Immature natural killer cell (primary cell): Measurements from ENCODE around the gene DLG2. TPM values are rescaled to one million over a fixed set of nuclear protein-coding genes. Genes with fewer than 3 reads are reported as not detected.
"Not testable (repeated sequence)": the region's sequence is repeated elsewhere in the genome, so short reads cannot be mapped to it uniquely, and the experiment has no call there.

Source experiments
- DNase-seq, 3 donors: peaks; one replicate each; pipeline ENCODE4 v3.0.0; 2022; ENCODE audit warnings: mixed read lengths in 1 of 3
- H3K27ac Mint-ChIP-seq, 6 donors: one replicate each; pipeline ENCODE4 v1.8.0; 2020; ENCODE audit warnings: mixed read lengths in 6 of 6, mild to moderate bottlenecking in 5 of 6, inconsistent platforms in 4 of 6, moderate library complexity in 3 of 6
- H3K27me3 Mint-ChIP-seq, 3 donors: one replicate each; pipeline ENCODE4 v1.8.0; 2020 to 2021; ENCODE audit warnings: low read depth in 3 of 3, mild to moderate bottlenecking in 3 of 3, mixed read lengths in 3 of 3, moderate library complexity in 3 of 3, inconsistent platforms in 1 of 3
- H3K36me3 Mint-ChIP-seq, 3 donors: one replicate each; pipeline ENCODE4 v1.8.0; 2020; ENCODE audit warnings: mixed read lengths in 3 of 3, inconsistent platforms in 2 of 3, mild to moderate bottlenecking in 2 of 3
- H3K4me1 Mint-ChIP-seq, 2 donors: one replicate each; pipeline ENCODE4 v1.8.0; 2020; ENCODE audit warnings: inconsistent platforms in 2 of 2, mild to moderate bottlenecking in 2 of 2, mixed read lengths in 2 of 2, moderate library complexity in 1 of 2
- H3K4me3 Mint-ChIP-seq, 5 donors: one replicate each; pipeline ENCODE4 v1.8.0; 2020; ENCODE audit warnings: mild to moderate bottlenecking in 5 of 5, mixed read lengths in 5 of 5, inconsistent platforms in 3 of 5, moderate library complexity in 3 of 5
- H3K9me3 Mint-ChIP-seq, 6 donors: one replicate each; pipeline ENCODE4 v1.8.0; 2020; ENCODE audit warnings: mild to moderate bottlenecking in 6 of 6, mixed read lengths in 6 of 6, inconsistent platforms in 4 of 6, moderate library complexity in 3 of 6
- polyA plus RNA-seq, 3 donors: library from polyadenylated mRNA; unstranded; fragments of 300-500 nt; fragmentation: Illumina TruSeq; gene quantifications; one replicate each; pipeline ENCODE4 v1.2.3, GENCODE V29; 2021

The DLG2 gene
- polyA plus RNA-seq, 3 donors from 2014 or later = 0.57 to 1.9 (median 1.2) TPM

GRCh38 chr11:84788220-84788619 is 838.9 kb downstream of the DLG2 start:
- H3K4me3 Mint-ChIP-seq = no peak overlapping the region
- peaks cover under 1 to 34% (median 11%) of the 10 kb centered on the region in 6 donors for H3K9me3 Mint-ChIP-seq
- no peaks in the 10 kb centered on the region for H3K27me3 Mint-ChIP-seq
- DNase-seq = no peak
- H3K27ac Mint-ChIP-seq = no peak overlapping the region
- no peaks in the 10 kb centered on the region for H3K36me3 Mint-ChIP-seq
- H3K4me1 Mint-ChIP-seq = no peaks in the 10 kb centered on the region

DNA sequence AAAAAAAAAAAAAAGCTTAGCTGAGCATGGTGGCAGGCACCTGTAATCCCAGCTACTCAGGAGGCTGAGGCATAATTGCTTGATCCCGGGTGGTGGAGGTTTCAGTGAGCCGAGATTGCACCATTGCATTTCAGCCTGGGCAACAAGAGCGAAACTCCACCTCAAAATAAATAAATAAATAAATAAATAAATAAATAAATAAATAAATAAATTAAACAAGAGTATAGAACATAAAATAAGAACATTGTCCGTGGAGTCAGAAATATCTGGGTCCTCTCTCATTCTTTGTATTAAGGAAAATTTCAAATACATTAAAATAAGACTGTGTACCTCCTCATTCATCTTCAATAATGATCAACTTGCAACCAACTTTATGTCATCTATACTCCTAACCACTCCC is 843.0 kb downstream of the DLG2 start:
- DNase-seq, H3K27me3 Mint-ChIP-seq, H3K4me1 Mint-ChIP-seq, H3K36me3 Mint-ChIP-seq, H3K27ac Mint-ChIP-seq, H3K4me3 Mint-ChIP-seq: not testable (repeated sequence)
- H3K9me3 Mint-ChIP-seq = peaks cover 0 to 39% (median 18%) of the 10 kb centered on the region in 6 donors

- no peaks in the 10 kb centered on the region for H3K36me3 Mint-ChIP-seq
- H3K27me3 Mint-ChIP-seq = no peaks in the 10 kb centered on the region
- H3K27ac Mint-ChIP-seq = no peak overlapping the region
- no peak overlapping the region for H3K4me3 Mint-ChIP-seq
- peaks cover 0 to 33% (median 20%) of the 10 kb centered on the region in 6 donors for H3K9me3 Mint-ChIP-seq
- H3K4me1 Mint-ChIP-seq = no peaks in the 10 kb centered on the region
- DNase-seq = no peak
Observed at GRCh38 chr11:84780689-84781293, 846.4 kb downstream of the DLG2 start.

- H3K27me3 Mint-ChIP-seq = no peaks in the 10 kb centered on the region
- H3K4me1 Mint-ChIP-seq = no peaks in the 10 kb centered on the region
- no peak for DNase-seq
- peaks cover 0 to 4% (median 0%) of the 10 kb centered on the region in 3 donors for H3K36me3 Mint-ChIP-seq
- no peak overlapping the region for H3K4me3 Mint-ChIP-seq
- H3K27ac Mint-ChIP-seq = no peak overlapping the region
- peaks cover 21 to 73% (median 29%) of the 10 kb centered on the region in 6 donors for H3K9me3 Mint-ChIP-seq
Observed at GRCh38 chr11:84775503-84775902, 851.6 kb downstream of the DLG2 start.

DNA sequence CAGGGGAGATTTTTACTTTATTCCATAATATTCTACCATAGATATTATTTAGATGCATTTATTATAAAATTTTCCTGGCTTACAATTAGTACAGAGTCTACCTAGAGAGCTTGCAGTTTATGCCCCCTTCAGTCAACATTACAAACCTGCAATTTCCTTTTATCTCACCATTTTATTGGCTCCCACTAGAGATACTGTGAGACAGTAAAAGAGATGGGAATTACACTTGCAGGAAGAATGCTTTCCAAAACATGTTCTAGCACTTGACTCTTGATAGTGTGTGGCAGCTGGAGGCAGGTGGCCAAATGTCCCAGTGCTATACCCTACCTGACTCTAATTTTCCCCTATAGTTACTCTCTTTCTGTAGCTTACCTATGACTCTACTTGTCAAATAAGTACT is 863.2 kb downstream of the DLG2 start:
- no peaks in the 10 kb centered on the region for H3K36me3 Mint-ChIP-seq
- DNase-seq = no peak
- no peak overlapping the region for H3K4me3 Mint-ChIP-seq
- peaks cover under 1 to 31% (median 10%) of the 10 kb centered on the region in 6 donors for H3K9me3 Mint-ChIP-seq
- H3K4me1 Mint-ChIP-seq = no peaks in the 10 kb centered on the region
- H3K27me3 Mint-ChIP-seq = peaks cover 0 to 2% (median 0%) of the 10 kb centered on the region in 3 donors
- no peak overlapping the region for H3K27ac Mint-ChIP-seq

- no peak for DNase-seq
- no peaks in the 10 kb centered on the region for H3K4me1 Mint-ChIP-seq
- peaks cover 3 to 25% (median 11%) of the 10 kb centered on the region in 6 donors for H3K9me3 Mint-ChIP-seq
- H3K27ac Mint-ChIP-seq = no peak overlapping the region
- peaks cover 0 to 4% (median 0%) of the 10 kb centered on the region in 3 donors for H3K36me3 Mint-ChIP-seq
- H3K4me3 Mint-ChIP-seq = no peak overlapping the region
- H3K27me3 Mint-ChIP-seq = peaks cover 0 to 4% (median 0%) of the 10 kb centered on the region in 3 donors
Observed at GRCh38 chr11:84757711-84758110, 869.4 kb downstream of the DLG2 start.

- no peak for DNase-seq
- H3K9me3 Mint-ChIP-seq = peaks cover 1 to 30% (median 11%) of the 10 kb centered on the region in 6 donors
- H3K4me3 Mint-ChIP-seq = no peak overlapping the region
- H3K36me3 Mint-ChIP-seq = peaks cover 0 to 4% (median 0%) of the 10 kb centered on the region in 3 donors
- no peak overlapping the region for H3K27ac Mint-ChIP-seq
- no peaks in the 10 kb centered on the region for H3K4me1 Mint-ChIP-seq
- peaks cover 0 to 4% (median 0%) of the 10 kb centered on the region in 3 donors for H3K27me3 Mint-ChIP-seq
Observed at GRCh38 chr11:84751371-84751770, 875.8 kb downstream of the DLG2 start.

- peaks cover 1 to 44% (median 14%) of the 10 kb centered on the region in 6 donors for H3K9me3 Mint-ChIP-seq
- peaks cover 0 to 4% (median 0%) of the 10 kb centered on the region in 3 donors for H3K27me3 Mint-ChIP-seq
- no peaks in the 10 kb centered on the region for H3K4me1 Mint-ChIP-seq
- H3K4me3 Mint-ChIP-seq = no peak overlapping the region
- no peaks in the 10 kb centered on the region for H3K36me3 Mint-ChIP-seq
- no peak for DNase-seq
- no peak overlapping the region for H3K27ac Mint-ChIP-seq
Observed at GRCh38 chr11:84747871-84748270, 879.3 kb downstream of the DLG2 start.

DNA sequence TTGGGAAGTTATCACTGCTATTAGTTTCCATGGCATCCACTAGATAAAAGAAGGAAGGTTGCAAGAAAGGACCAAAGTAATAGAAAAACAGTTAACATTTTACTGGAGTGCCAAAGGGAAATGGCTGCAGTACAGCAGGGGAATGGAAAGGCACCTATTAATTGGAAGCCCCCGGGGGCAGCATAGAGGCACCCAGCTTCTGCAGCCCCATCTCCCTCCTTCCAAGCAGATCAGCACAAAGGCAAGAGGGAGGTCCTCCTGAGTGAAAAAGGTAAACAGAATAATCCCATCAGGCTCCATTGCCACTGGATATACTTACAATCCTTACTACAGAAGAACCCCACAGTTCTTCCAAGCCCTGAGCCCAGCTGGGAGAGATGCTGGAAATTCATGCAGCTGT is 887.1 kb downstream of the DLG2 start:
- peaks cover 0 to 2% (median 0%) of the 10 kb centered on the region in 3 donors for H3K27me3 Mint-ChIP-seq
- H3K36me3 Mint-ChIP-seq = no peaks in the 10 kb centered on the region
- no peak overlapping the region for H3K4me3 Mint-ChIP-seq
- no peak overlapping the region for H3K27ac Mint-ChIP-seq
- no peak for DNase-seq
- peaks cover 11 to 51% (median 20%) of the 10 kb centered on the region in 6 donors for H3K9me3 Mint-ChIP-seq
- no peaks in the 10 kb centered on the region for H3K4me1 Mint-ChIP-seq

DNA sequence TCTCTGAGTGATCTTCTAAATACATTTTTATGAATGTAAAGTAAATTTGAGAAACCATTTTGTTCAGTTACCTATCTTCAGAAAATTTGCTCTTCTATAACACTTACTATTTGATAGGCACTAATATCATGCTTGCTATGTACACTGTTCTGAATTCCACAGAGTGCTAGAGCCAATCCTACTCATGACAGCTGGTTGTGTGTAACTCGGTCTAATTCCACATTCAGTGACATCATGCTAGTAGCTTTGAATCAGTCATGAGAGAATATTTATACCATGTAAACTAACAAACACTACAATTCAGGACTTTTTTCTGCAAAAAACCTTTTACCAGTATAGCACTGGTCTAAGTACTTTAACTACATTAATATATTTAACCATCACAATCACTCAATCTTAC is 902.9 kb downstream of the DLG2 start:
- Mint-ChIP-seq H3K4me3 (no peak overlapping the region), H3K4me1 (peaks cover 2 to 5% of the 10 kb centered on the region in 2 donors), H3K9me3 (peaks cover 4 to 39% (median 24%) of the 10 kb centered on the region in 6 donors), H3K27ac (no peak overlapping the region), H3K27me3 (peaks cover 1 to 2% (median 2%) of the 10 kb centered on the region in 3 donors), H3K36me3 (no peaks in the 10 kb centered on the region)
- no peak for DNase-seq

DNA sequence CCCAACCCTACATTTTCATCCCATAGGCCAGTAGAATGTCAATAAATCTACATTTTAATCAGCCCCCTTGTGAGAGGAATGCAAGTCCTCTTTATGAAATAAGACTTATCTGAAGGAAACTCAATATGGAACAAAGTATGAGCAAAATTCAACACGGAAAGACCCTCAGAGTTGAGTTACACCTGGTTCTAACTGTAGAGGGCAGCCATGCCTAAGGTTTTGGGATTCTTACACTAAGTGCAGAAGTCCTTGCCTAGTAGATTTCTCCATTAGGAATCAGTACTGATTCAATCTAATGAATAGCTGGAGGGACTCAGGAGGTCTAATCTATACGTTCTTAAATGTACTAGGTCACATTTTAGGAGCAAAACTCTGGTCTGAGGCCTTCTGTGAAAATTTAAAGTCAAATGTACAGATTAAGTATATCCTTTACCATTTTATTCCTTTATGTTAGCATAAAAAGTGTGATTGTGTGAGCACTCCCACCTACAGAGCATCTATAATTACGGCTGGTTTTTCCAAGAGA is 904.5 kb downstream of the DLG2 start:
- no peak overlapping the region for H3K4me3 Mint-ChIP-seq

GRCh38 chr11:84721561-84721961 is 905.6 kb downstream of the DLG2 start:
- Mint-ChIP-seq H3K4me1 (peaks cover 2 to 5% of the 10 kb centered on the region in 2 donors), H3K27ac (peak overlapping the region in 1 of 6 donors; percentile 17), H3K36me3 (no peaks in the 10 kb centered on the region), H3K27me3 (peaks cover 0 to 5% (median 4%) of the 10 kb centered on the region in 3 donors), H3K4me3 (peak overlapping the region in 1 of 5 donors; percentile 5), H3K9me3 (peaks cover 0 to 22% (median 6%) of the 10 kb centered on the region in 6 donors)
- no peak for DNase-seq

More for the DNA sequence above, 904.5 kb downstream of the DLG2 start:
- Mint-ChIP-seq H3K36me3 (no peaks in the 10 kb centered on the region), H3K4me1 (peaks cover 2 to 5% of the 10 kb centered on the region in 2 donors), H3K27ac (no peak overlapping the region), H3K9me3 (peaks cover 0 to 28% (median 10%) of the 10 kb centered on the region in 6 donors), H3K27me3 (peaks cover 0 to 5% (median 4%) of the 10 kb centered on the region in 3 donors)
- no peak for DNase-seq

- H3K4me3 Mint-ChIP-seq = peak overlapping the region in 3 of 5 donors; percentile 15 to 57 (median 29)
- no peak for DNase-seq
- no peaks in the 10 kb centered on the region for H3K36me3 Mint-ChIP-seq
- H3K27me3 Mint-ChIP-seq = peaks cover 0 to 5% (median 4%) of the 10 kb centered on the region in 3 donors
- peaks cover 0 to 21% (median 4%) of the 10 kb centered on the region in 6 donors for H3K9me3 Mint-ChIP-seq
- H3K27ac Mint-ChIP-seq = no peak overlapping the region
- peaks cover 2 to 5% of the 10 kb centered on the region in 2 donors for H3K4me1 Mint-ChIP-seq
Observed at GRCh38 chr11:84720706-84721402, 906.3 kb downstream of the DLG2 start.
